Measurements from ENCODE around the gene CASP2. TPM values are rescaled to one million over a fixed set of nuclear protein-coding genes. Genes with fewer than 3 reads are reported as not detected.

Gene CASP2
- polyA plus RNA-seq, 1 donor (not counting 4 experiments of a cell fraction or from before 2014, with no cell fraction given) = 12.8 TPM

- Histone ChIP-seq H3K9ac (ENCODE audit: control insufficient read depth, extremely low read depth, insufficient read depth, low read length) (peak overlapping the region; percentile 9), H3K27me3 (ENCODE audit: control insufficient read depth, extremely low read depth, insufficient read depth, low read length) (no peaks in the 10 kb centered on the region), H3K27ac (ENCODE audit: control insufficient read depth, insufficient read depth, low read length) (peak overlapping the region; percentile 17), H4K20me1 (ENCODE audit: control insufficient read depth, extremely low read depth, insufficient read depth, low read length) (no peaks in the 10 kb centered on the region), H3K36me3 (ENCODE audit: control insufficient read depth in 2 of 2, extremely low read depth in 1 of 2, insufficient read depth in 2 of 2, low read length in 2 of 2) (peaks cover 2 to 5% of the 10 kb centered on the region in 2 experiments), H2AFZ (ENCODE audit: control insufficient read depth, low read length) (peak overlapping the region; percentile 51), H3K4me3 (ENCODE audit: control insufficient read depth in 2 of 3, extremely low read depth in 1 of 3, insufficient read depth in 2 of 3, low read depth in 1 of 3, low read length in 3 of 3) (peak overlapping the region; percentile 45 to 67 (median 47)), H3K9me1 (ENCODE audit: control insufficient read depth, extremely low read depth, insufficient read depth, low read length) (no peaks in the 10 kb centered on the region), H3K4me1 (ENCODE audit: control insufficient read depth, extremely low read depth, insufficient read depth, low read length) (peaks cover 39% of the 10 kb centered on the region), H3K4me2 (ENCODE audit: control insufficient read depth, extremely low read depth, insufficient read depth, low read depth, low read length) (peak overlapping the region; percentile 67), H3K9me3 (ENCODE audit: control insufficient read depth, low read depth, low read length) (no peaks in the 10 kb centered on the region), H3K79me2 (ENCODE audit: control insufficient read depth, insufficient read depth, low read length) (peaks cover 27% of the 10 kb centered on the region)
- no peak for TF ChIP-seq EZH2 (IDR thresholded peaks at IDR 0.05; ENCODE audit: low read length)
- TF ChIP-seq, protein P1, sequence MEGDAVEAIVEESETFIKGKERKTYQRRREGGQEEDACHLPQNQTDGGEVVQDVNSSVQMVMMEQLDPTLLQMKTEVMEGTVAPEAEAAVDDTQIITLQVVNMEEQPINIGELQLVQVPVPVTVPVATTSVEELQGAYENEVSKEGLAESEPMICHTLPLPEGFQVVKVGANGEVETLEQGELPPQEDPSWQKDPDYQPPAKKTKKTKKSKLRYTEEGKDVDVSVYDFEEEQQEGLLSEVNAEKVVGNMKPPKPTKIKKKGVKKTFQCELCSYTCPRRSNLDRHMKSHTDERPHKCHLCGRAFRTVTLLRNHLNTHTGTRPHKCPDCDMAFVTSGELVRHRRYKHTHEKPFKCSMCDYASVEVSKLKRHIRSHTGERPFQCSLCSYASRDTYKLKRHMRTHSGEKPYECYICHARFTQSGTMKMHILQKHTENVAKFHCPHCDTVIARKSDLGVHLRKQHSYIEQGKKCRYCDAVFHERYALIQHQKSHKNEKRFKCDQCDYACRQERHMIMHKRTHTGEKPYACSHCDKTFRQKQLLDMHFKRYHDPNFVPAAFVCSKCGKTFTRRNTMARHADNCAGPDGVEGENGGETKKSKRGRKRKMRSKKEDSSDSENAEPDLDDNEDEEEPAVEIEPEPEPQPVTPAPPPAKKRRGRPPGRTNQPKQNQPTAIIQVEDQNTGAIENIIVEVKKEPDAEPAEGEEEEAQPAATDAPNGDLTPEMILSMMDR (optimal IDR thresholded peaks at IDR 0.05 in 1 of 3, IDR thresholded peaks at IDR 0.05 in 1 of 3, conservative IDR thresholded peaks at IDR 0.05 in 1 of 3; ENCODE audit: extremely low read depth in 1 of 3, insufficient read depth in 2 of 3, low read length in 3 of 3) = no peak
- dilution Hi-C loops (cut with MboI; ENCODE audit: extremely low pct_ligation_motif_present, low sequenced_read_pairs) = no loop called here
- DNase-seq (ENCODE audit: low read depth, low spot score) (no peak), FAIRE-seq (no peak)
These were observed 2.2 kb upstream of the CASP2 start for GRCh38 chr7:143285806-143286521.

GRCh38 chr7:143286522-143286890 lies 1.6 kb upstream of the CASP2 start:
- dilution Hi-C loops (cut with MboI; ENCODE audit: extremely low pct_ligation_motif_present, low sequenced_read_pairs) = no loop called here

More at GRCh38 chr7:143286522-143286890, 1.6 kb upstream of the CASP2 start:
- Histone ChIP-seq H4K20me1 (ENCODE audit: control insufficient read depth, extremely low read depth, insufficient read depth, low read length) (no peaks in the 10 kb centered on the region), H3K4me1 (ENCODE audit: control insufficient read depth, extremely low read depth, insufficient read depth, low read length) (peaks cover 39% of the 10 kb centered on the region), H3K27ac (ENCODE audit: control insufficient read depth, insufficient read depth, low read length) (no peak overlapping the region), H3K27me3 (ENCODE audit: control insufficient read depth, extremely low read depth, insufficient read depth, low read length) (no peaks in the 10 kb centered on the region), H3K36me3 (ENCODE audit: control insufficient read depth in 2 of 2, extremely low read depth in 1 of 2, insufficient read depth in 2 of 2, low read length in 2 of 2) (peaks cover 2 to 10% of the 10 kb centered on the region in 2 experiments), H3K4me2 (ENCODE audit: control insufficient read depth, extremely low read depth, insufficient read depth, low read depth, low read length) (no peak overlapping the region), H3K4me3 (ENCODE audit: control insufficient read depth in 2 of 3, extremely low read depth in 1 of 3, insufficient read depth in 2 of 3, low read depth in 1 of 3, low read length in 3 of 3) (no peak overlapping the region), H3K9ac (ENCODE audit: control insufficient read depth, extremely low read depth, insufficient read depth, low read length) (no peak overlapping the region), H3K9me3 (ENCODE audit: control insufficient read depth, low read depth, low read length) (no peaks in the 10 kb centered on the region), H3K9me1 (ENCODE audit: control insufficient read depth, extremely low read depth, insufficient read depth, low read length) (no peaks in the 10 kb centered on the region), H2AFZ (ENCODE audit: control insufficient read depth, low read length) (no peak overlapping the region), H3K79me2 (ENCODE audit: control insufficient read depth, insufficient read depth, low read length) (peaks cover 32% of the 10 kb centered on the region)
- no peak for DNase-seq (ENCODE audit: low read depth, low spot score)
- TF ChIP-seq, protein P1 (optimal IDR thresholded peaks at IDR 0.05 in 1 of 3, IDR thresholded peaks at IDR 0.05 in 1 of 3, conservative IDR thresholded peaks at IDR 0.05 in 1 of 3; ENCODE audit: extremely low read depth in 1 of 3, insufficient read depth in 2 of 3, low read length in 3 of 3) = no peak
- FAIRE-seq = no peak

Data from keratinocyte (primary cell).